NK-92 (cell line): ENCODE measurements around the gene ITIH5.

Source experiments
- DNase-seq: peaks from one replicate; lab custom pipeline; 2025; ENCODE audit not compliant: unreplicated experiment; lab: John Stamatoyannopoulos, UW

ITIH5 gene

GRCh38 chr10:7634142-7634894 is 32.4 kb downstream of the ITIH5 start:
- no peak for DNase-seq

- DNase-seq, result no peak
These were observed 40.5 kb downstream of the ITIH5 start for GRCh38 chr10:7626283-7626682.

- no peak for DNase-seq
These were observed 40.9 kb downstream of the ITIH5 start for GRCh38 chr10:7625836-7626235.

DNA sequence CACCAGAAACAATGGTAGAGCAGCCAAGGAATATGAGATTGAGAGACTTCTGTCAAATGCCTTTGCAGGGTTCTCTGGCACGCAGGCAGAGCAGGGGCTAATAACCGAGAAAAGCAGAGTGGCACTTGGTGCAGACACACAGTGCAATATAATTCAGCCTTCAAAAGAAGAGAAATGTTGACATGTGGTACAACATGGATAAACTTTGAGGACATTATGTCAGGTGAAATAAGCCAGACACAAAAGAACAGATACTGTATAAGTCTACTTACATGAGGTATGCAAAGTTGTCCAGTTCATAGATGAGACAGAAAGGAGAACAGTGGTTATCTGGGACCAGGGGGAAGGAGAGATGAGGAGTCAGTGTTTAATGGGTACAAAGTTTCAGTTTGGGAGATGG is 41.8 kb downstream of the ITIH5 start:
- no peak for DNase-seq

DNA sequence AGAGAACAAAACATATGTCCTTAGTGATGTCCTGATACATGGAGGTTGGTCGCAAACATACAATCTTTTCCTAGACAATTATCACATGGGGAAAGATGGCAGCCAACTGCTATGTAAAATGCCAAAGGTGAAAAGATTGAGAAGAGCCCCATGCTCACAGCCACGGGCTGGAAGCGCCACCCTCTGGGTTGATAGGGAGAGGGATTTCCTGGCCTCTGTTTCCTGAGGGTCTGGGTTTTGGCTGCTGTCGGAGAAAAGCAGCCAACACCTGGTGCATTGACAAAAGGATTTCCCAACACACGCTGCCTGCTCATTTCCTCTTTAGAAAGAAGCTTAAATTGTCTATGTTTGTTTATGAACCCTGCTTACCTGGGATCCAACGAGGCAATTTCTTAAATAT is 43.8 kb downstream of the ITIH5 start:
- no peak for DNase-seq

DNA sequence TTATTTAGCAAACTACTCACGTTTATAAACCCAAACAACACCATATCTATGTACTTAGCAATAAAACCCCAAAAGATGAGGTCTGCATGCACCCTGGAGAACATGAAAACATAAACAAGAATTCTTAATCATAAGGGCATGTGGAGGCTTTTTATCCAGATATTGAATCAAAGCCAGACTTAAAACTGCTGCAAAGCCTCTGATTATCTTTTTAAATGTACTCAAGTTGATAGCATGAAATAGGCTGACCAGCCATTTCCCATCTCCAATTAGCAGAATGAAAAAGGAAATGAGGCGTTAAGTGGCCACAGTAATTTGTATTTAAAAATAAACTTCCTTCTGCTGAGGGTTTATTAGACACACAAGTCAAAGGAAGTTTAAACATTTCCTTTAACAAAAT is 48.3 kb downstream of the ITIH5 start:
- no peak for DNase-seq

GRCh38 chr10:7611909-7612308 is 54.9 kb downstream of the ITIH5 start:
- no peak for DNase-seq

DNA sequence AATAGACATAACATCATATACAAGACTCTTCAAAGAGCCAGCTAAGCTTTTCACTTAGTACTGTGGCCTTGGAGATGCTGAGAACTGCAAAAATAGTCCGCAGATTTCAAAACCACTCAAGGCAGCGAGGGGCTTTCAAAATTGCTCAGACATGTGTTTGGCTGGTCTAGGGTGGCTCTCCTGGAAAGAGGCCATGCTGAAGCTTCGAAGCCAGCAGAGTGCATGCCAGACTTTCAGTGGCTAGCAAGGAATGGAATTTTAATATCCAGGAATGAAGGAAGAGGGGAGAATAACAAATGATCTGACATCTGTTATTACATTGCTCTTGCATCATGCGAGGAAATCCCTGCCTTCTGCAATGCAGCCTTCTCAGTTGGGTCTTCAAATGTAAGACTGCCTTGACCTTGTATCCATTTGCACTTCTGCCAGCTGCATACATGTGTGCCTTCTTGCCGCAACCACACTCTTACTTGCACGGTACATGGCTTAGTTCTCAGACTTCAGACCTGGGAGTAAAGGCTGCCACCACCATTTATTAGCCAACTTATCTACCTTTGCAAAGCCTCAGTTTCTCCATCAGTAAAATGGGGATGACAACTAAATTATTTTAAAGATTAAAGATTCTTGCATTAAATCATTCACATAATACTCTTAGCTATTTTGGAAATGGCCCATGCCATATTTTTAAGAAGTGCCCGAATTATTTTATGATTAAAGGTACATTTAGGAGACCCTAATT is 55.9 kb downstream of the ITIH5 start:
- no peak for DNase-seq

DNA sequence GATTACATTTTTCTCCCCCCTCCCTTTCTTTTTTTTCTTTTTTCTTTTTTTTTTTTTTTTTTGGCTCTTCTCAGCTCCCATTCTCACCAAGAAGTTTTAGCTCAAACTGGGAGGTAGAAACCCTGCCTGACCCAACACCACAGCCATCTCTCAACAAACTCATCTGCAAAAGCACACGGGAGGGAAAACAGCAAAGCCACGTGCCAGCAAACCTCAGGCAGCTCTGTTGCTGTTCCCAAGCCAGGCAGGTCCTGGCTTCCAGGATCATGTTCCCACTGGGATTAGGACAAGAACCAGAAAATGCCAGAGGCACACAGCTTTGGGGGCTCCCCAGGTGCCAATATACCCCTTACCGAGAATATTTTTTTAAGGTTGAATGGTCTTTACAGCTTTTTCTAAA is 56.7 kb downstream of the ITIH5 start:
- DNase-seq, result no peak

- no peak for DNase-seq
These were observed 57.2 kb downstream of the ITIH5 start for GRCh38 chr10:7609556-7609955.

DNA sequence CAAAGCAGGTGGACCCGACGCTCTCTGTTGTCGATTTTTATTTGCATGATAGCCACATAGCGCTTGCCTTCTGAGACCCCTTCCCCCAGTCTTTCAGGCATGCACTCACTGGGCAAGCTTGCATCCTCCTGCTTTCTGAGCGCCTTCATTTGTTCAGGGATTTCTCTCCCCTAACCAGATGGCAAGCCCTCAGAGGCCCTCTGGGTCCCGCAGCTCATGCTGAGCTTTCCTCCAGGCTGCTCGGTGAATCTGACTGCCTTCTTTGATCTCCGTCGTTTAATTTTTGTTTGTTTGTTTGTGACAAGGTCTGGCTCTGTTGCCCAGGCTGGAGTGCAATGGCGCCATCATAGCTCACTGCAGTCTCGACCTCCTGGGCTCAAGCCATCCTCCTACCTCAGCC is 58.8 kb downstream of the ITIH5 start:
- no peak for DNase-seq

DNA sequence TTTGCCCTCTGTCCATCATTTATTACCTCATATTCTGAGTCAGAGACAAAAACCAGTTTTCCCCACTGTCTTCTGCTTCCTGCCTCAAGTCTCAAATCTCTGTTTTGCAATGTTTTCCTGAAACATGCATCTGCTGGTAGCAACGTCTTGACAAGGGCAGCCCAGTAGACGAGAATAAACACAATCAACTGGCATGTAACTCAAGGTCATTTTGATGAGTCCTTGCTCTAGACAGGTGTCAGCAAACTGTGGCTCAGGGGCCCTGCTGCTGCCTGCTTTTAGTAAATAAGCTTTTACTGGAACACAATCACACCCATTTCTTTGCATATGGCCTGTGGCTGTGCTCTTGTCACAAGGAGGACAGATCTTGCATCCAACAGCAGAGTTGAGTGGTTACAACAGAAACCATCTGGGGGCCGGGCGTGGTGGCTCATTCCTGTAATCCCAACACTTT is 59.8 kb downstream of the ITIH5 start:
- no peak for DNase-seq

DNA sequence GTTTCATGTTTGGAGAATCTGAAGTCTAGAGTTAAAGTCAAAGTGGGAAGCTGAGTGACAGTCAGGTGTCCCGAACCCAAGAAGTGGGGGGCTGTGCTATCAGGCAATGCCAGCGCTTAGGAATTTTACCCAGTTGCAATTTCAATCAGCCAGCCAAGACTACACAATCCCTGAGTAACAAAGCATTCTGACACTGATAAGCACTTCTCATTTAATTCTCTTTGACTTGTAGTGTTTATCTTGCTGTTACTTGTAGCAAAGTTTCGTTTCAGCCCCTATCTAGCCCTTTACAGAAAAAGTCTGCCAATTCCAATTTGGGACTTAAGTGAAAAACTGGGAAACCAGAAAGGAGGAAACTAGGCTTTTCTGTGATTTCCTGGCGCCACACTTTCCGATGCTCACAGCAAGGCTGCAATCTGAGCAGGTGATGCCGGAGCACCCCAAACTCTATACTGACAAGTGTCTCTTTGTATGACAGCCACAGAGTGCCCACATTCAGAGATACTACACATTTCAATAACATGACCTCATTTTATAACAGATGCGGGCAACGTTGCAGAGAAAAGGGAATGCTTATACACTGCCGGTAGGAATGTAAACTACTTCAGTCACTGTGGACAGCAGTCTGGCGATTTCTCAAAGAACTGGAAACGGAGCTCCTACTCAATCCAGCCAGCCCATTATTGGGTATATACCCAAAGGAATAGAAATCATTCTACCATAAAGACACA is 61.0 kb downstream of the ITIH5 start:
- no peak for DNase-seq

GRCh38 chr10:7601023-7601656 is 65.6 kb downstream of the ITIH5 start:
- no peak for DNase-seq

GRCh38 chr10:7598771-7599170 is 68.0 kb downstream of the ITIH5 start:
- DNase-seq, result no peak

- no peak for DNase-seq
These were observed 70.4 kb downstream of the ITIH5 start for GRCh38 chr10:7596356-7596755.

DNA sequence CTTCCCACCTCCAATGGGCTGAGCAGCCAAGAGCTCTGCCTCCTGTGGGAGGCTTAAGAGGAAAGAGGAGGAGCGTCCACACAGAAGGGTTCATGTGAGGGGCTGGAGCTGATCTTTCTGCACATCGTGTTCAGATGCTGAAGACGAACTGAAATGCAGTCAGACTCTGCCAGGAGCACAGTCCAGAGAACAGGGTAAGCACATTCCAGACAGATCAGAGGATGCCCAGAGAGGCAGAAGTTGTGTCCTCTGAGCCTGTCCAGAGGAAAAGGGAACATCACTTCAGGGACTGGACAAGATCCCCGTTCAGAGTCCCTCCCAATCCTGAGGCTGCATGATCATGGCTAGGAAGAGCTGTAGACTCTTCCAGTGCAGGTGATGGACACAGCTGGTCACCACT is 72.9 kb downstream of the ITIH5 start:
- no peak for DNase-seq

GRCh38 chr10:7593063-7593462 is 73.7 kb downstream of the ITIH5 start:
- DNase-seq, result no peak

- DNase-seq, result no peak
These were observed 74.1 kb downstream of the ITIH5 start for GRCh38 chr10:7592627-7593026.

- no peak for DNase-seq
These were observed 76.5 kb downstream of the ITIH5 start for GRCh38 chr10:7590271-7590670.

- DNase-seq, result no peak
These were observed 77.0 kb downstream of the ITIH5 start for GRCh38 chr10:7589748-7590147.

DNA sequence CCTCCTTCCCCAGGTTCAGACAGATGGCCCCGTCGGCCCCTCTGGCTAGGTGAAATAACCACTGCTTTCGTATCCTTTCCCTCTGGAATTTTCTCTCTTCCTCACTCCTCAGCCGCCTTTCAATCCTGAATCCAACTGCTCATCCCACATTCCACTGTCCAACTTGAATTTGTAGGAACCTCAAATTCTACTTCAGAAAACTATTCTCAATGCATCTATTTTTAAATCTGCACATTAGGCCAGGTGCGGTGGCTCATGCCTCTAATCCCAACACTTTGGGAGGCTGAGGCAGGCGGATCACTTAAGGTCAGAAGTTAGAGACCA is 78.9 kb downstream of the ITIH5 start:
- DNase-seq, result no peak
